ENCODE results near the gene TBC1D3L. TPM values are rescaled to one million over a fixed set of nuclear protein-coding genes. Genes with fewer than 3 reads are reported as not detected.
"Not testable (repeated sequence)": the region's sequence is repeated elsewhere in the genome, so short reads cannot be mapped to it uniquely, and the experiment has no call there.

TBC1D3L gene
- 0.55 and 1.6 TPM in 2 replicates for total RNA-seq (2014; rRNA removed; shearing (Covaris generic))

- in situ Hi-C loops (cut with HindIII; ENCODE audit: low sequenced_read_pairs); DNase-seq (ENCODE audit: low spot score): not testable (repeated sequence)
These were observed at the start of gene TBC1D3L for GRCh38 chr17:37988960-37989359. Gene TBC1D3L (minus strand): TSS chr17:37989060. CDS start chr17:37987520, 1,540 bp downstream.

GRCh38 chr17:38003676-38004075 lies 14.8 kb upstream of the TBC1D3L start, which contains the start of gene TBC1D3D:
Gene TBC1D3D (plus strand): TSS chr17:38003976. CDS start chr17:38005561, 1,585 bp downstream.
- DNase-seq (ENCODE audit: low spot score); in situ Hi-C loops (cut with HindIII; ENCODE audit: low sequenced_read_pairs): not testable (repeated sequence)

Other genes starting within 250 kb of the TBC1D3L start
- not detected in 2 replicates for gene HNF1B, start 244.0 kb downstream of the TBC1D3L start, total RNA-seq (2014; rRNA removed; shearing (Covaris generic))
- gene TBC1D3K, start 64.6 kb downstream of the TBC1D3L start, total RNA-seq (2014; rRNA removed; shearing (Covaris generic)) = 0.43 and 1.1 TPM in 2 replicates
- not detected in 2 replicates for gene TBC1D3D, start 14.9 kb upstream of the TBC1D3L start, total RNA-seq (2014; rRNA removed; shearing (Covaris generic))
- 0.98 and 1.7 TPM in 2 replicates for gene TBC1D3C, start 79.6 kb upstream of the TBC1D3L start, total RNA-seq (2014; rRNA removed; shearing (Covaris generic))
- gene TBC1D3E, start 138.9 kb upstream of the TBC1D3L start, total RNA-seq (2014; rRNA removed; shearing (Covaris generic)) = not detected in 2 replicates
- gene TBC1D3, start 203.5 kb upstream of the TBC1D3L start, total RNA-seq (2014; rRNA removed; shearing (Covaris generic)) = not detected in 2 replicates